GM12892 (cell line): Measurements from ENCODE around the gene KLK11.

ENCODE experiments used
- POLR2A ChIP-seq: IDR thresholded peaks from 2 replicates; pipeline ENCODE4 v1.6.1; 2011; ENCODE audit warnings: low read depth, low read length, control low read depth
- POLR2AphosphoS5 ChIP-seq: IDR thresholded peaks from 2 replicates; pipeline ENCODE4 v1.6.1; 2011; ENCODE audit warnings: low read depth, low read length, control low read depth

GRCh38 chr19:51055866-51056265 lies 29.4 kb upstream of the KLK11 start:
- TF ChIP-seq POLR2A (no peak), POLR2AphosphoS5 (no peak)
